GM18507 (cell line): Measurements from ENCODE around the gene CABP1.

Source experiments
- DNase-seq: peaks from one replicate; pipeline ENCODE4 v3.0.0; 2011; ENCODE audit warnings: low read depth; ENCODE audit not compliant: insufficient read length; ENCODE audit errors: extremely low spot score
- FAIRE-seq: peaks from 2 replicates; lab custom pipeline; 2011; peaks lifted over from hg19 to GRCh38; lab: Jason Lieb, UNC

Gene CABP1

GRCh38 chr12:120630104-120630892 is 10.1 kb upstream of the CABP1 start:
- DNase-seq (no peak), FAIRE-seq (no peak)

GRCh38 chr12:120631097-120631496 is 9.3 kb upstream of the CABP1 start:
- FAIRE-seq (no peak), DNase-seq (no peak)

- DNase-seq, result peak; percentile 26
- peak; percentile 5 for FAIRE-seq
These were observed 721 bp downstream of the CABP1 start for GRCh38 chr12:120640861-120641833.

- FAIRE-seq (no peak), DNase-seq (no peak)
These were observed 1.7 kb downstream of the CABP1 start for GRCh38 chr12:120642121-120642520.

GRCh38 chr12:120642826-120643225 is 2.4 kb downstream of the CABP1 start:
- no peak for FAIRE-seq
- no peak for DNase-seq

- no peak for DNase-seq
- no peak for FAIRE-seq
These were observed 3.1 kb downstream of the CABP1 start for GRCh38 chr12:120643574-120643973.

GRCh38 chr12:120646044-120646443 is 5.6 kb downstream of the CABP1 start:
- no peak for DNase-seq
- no peak for FAIRE-seq

GRCh38 chr12:120647375-120647755 is 6.9 kb downstream of the CABP1 start:
- DNase-seq (no peak), FAIRE-seq (no peak)

GRCh38 chr12:120649442-120650232 is 9.2 kb downstream of the CABP1 start:
- peak; percentile 18 for FAIRE-seq
- no peak for DNase-seq

- FAIRE-seq, result no peak
- no peak for DNase-seq
These were observed 9.8 kb downstream of the CABP1 start for GRCh38 chr12:120650233-120650690.

GRCh38 chr12:120651821-120652220 is 11.4 kb downstream of the CABP1 start:
- FAIRE-seq, result no peak
- no peak for DNase-seq

- no peak for FAIRE-seq
- DNase-seq, result no peak
These were observed 12.4 kb downstream of the CABP1 start for GRCh38 chr12:120652656-120653435.

- DNase-seq (no peak), FAIRE-seq (no peak)
These were observed 13.2 kb downstream of the CABP1 start for GRCh38 chr12:120653611-120654010.

- FAIRE-seq, result no peak
These were observed 14.2 kb downstream of the CABP1 start for GRCh38 chr12:120654656-120655055.

GRCh38 chr12:120656008-120656407 is 15.6 kb downstream of the CABP1 start:
- FAIRE-seq (no peak), DNase-seq (no peak)

More at GRCh38 chr12:120654656-120655055, 14.2 kb downstream of the CABP1 start:
- DNase-seq, result no peak

GRCh38 chr12:120658286-120659150 is 18.1 kb downstream of the CABP1 start:
- FAIRE-seq, result no peak

GRCh38 chr12:120659151-120659525 is 18.7 kb downstream of the CABP1 start:
- FAIRE-seq (no peak), DNase-seq (no peak)

More at GRCh38 chr12:120658286-120659150, 18.1 kb downstream of the CABP1 start:
- no peak for DNase-seq

- DNase-seq (no peak), FAIRE-seq (no peak)
These were observed 21.0 kb downstream of the CABP1 start for GRCh38 chr12:120661432-120661831.
